HepG2 (cell line): ENCODE data around the gene MZF1. TPM values are rescaled to one million over a fixed set of nuclear protein-coding genes. Genes with fewer than 3 reads are reported as not detected.

Source experiments
- AKAP8 ChIP-seq: sonication (generic); formaldehyde crosslinking; IDR thresholded peaks from 2 replicates; pipeline ENCODE4 v1.5.1; 2020; ENCODE audit warnings: mild to moderate bottlenecking, missing genetic modification reagents
- CBFB ChIP-seq: sonication (generic); formaldehyde crosslinking; IDR thresholded peaks from 2 replicates; pipeline ENCODE4 v1.4.0; 2020; ENCODE audit warnings: missing genetic modification reagents
- CBX2 ChIP-seq, 2 experiments: fragments of 200-600 bp in 1 of 2; sonication (generic); formaldehyde crosslinking in 1 of 2; IDR thresholded peaks; 2 replicates each; pipeline versions ENCODE4 v1.7.0 to v1.8.1; 2018 to 2022; ENCODE audit warnings: low read depth in 2 of 2, low read length in 1 of 2, mild to moderate bottlenecking in 1 of 2, missing genetic modification reagents in 1 of 2
- EEA1 ChIP-seq: sonication (generic); formaldehyde crosslinking; IDR thresholded peaks from 2 replicates; pipeline ENCODE4 v1.5.1; 2020; ENCODE audit warnings: mild to moderate bottlenecking, missing genetic modification reagents, borderline replicate concordance
- GPN1 ChIP-seq: sonication (generic); formaldehyde crosslinking; IDR thresholded peaks from 2 replicates; pipeline ENCODE4 v1.5.1; 2020; ENCODE audit warnings: missing genetic modification reagents, borderline replicate concordance
- GTF2F1 ChIP-seq: fragments of 150-350 bp; IDR thresholded peaks from 2 replicates; pipeline ENCODE4 v1.6.1; 2014; ENCODE audit warnings: low read length
- HDAC2 ChIP-seq: sonication (generic); formaldehyde crosslinking; IDR thresholded peaks from 2 replicates; pipeline ENCODE4 v1.4.0; 2020; ENCODE audit warnings: missing genetic modification reagents
- MEIS1 ChIP-seq: sonication (generic); formaldehyde crosslinking; IDR thresholded peaks from 2 replicates; pipeline ENCODE4 v1.9.0; 2021; ENCODE audit warnings: mild to moderate bottlenecking, missing genetic modification reagents, moderate library complexity, borderline replicate concordance
- NFE2L2 ChIP-seq: fragments of 150-350 bp; IDR thresholded peaks from 2 replicates; pipeline ENCODE4 v1.6.1; 2014; ENCODE audit warnings: low read length
- PAWR ChIP-seq: sonication (generic); formaldehyde crosslinking; IDR thresholded peaks from 2 replicates; pipeline ENCODE4 v1.4.0; 2020; ENCODE audit warnings: missing genetic modification reagents, mild to moderate bottlenecking, borderline replicate concordance
- RXRB ChIP-seq: IDR thresholded peaks from 2 replicates; pipeline ENCODE4 v1.6.1; 2016; ENCODE audit warnings: borderline replicate concordance, missing genetic modification reagents, missing compliant biosample characterization
- SP4 ChIP-seq: sonication (generic); formaldehyde crosslinking; IDR thresholded peaks from 2 replicates; pipeline ENCODE4 v1.8.1; 2023; ENCODE audit warnings: mild to moderate bottlenecking, missing genetic modification reagents
- ZBTB38 ChIP-seq: sonication (generic); formaldehyde crosslinking; IDR thresholded peaks from 2 replicates; pipeline ENCODE4 v1.5.1; 2020; ENCODE audit warnings: mild to moderate bottlenecking, missing genetic modification reagents
- ZFP62 ChIP-seq: sonication (generic); formaldehyde crosslinking; IDR thresholded peaks from 2 replicates; pipeline ENCODE4 v1.4.0; 2020; ENCODE audit warnings: missing genetic modification reagents
- ZFY ChIP-seq: sonication (generic); formaldehyde crosslinking; IDR thresholded peaks from 2 replicates; pipeline ENCODE4 v1.4.0; 2020; ENCODE audit warnings: missing genetic modification reagents
- ZNF101 ChIP-seq: sonication (generic); formaldehyde crosslinking; IDR thresholded peaks from 2 replicates; pipeline ENCODE4 v1.4.0; 2020; ENCODE audit warnings: mild to moderate bottlenecking, low read depth, missing genetic modification reagents, borderline replicate concordance
- ZNF253 ChIP-seq: sonication (generic); formaldehyde crosslinking; IDR thresholded peaks from 2 replicates; pipeline ENCODE4 v1.8.0; 2022; ENCODE audit warnings: mild to moderate bottlenecking, missing genetic modification reagents, borderline replicate concordance
- ZNF446 ChIP-seq: sonication (generic); formaldehyde crosslinking; IDR thresholded peaks from 2 replicates; pipeline ENCODE4 v1.5.0; 2020; ENCODE audit warnings: mild to moderate bottlenecking, missing genetic modification reagents
- ZNF598 ChIP-seq: sonication (generic); formaldehyde crosslinking; IDR thresholded peaks from 2 replicates; pipeline ENCODE4 v1.5.1; 2020; ENCODE audit warnings: mild to moderate bottlenecking, missing genetic modification reagents, borderline replicate concordance
- ZNF616 ChIP-seq: sonication (generic); formaldehyde crosslinking; IDR thresholded peaks from 2 replicates; pipeline ENCODE4 v1.5.0; 2020; ENCODE audit warnings: low read depth, mild to moderate bottlenecking, missing genetic modification reagents
- ZNF691 ChIP-seq: sonication (generic); formaldehyde crosslinking; IDR thresholded peaks from 2 replicates; pipeline ENCODE4 v1.4.0; 2020; ENCODE audit warnings: missing genetic modification reagents, low read depth, mild to moderate bottlenecking, borderline replicate concordance
- ZNF816 ChIP-seq: sonication (generic); formaldehyde crosslinking; IDR thresholded peaks from 2 replicates; pipeline ENCODE4 v1.8.0; 2022; ENCODE audit warnings: missing genetic modification reagents, mild to moderate bottlenecking, borderline replicate concordance
- polyA plus RNA-seq, 8 experiments: library from polyadenylated mRNA; depleted of rRNA in 3 of 8; stranded (reverse) in 7 of 8; unstranded in 1 of 8; fragments of >200 nt; fragmentation: Illumina TruSeq in 4 of 8; extraction: Trizol in 4 of 8; gene quantifications; 2 replicates each; pipeline versions ENCODE4 v1.2.1 to v1.2.3, GENCODE V29; 2011 to 2016; ENCODE audit warnings: low read depth in 4 of 8, missing spikeins in 1 of 8, mixed read lengths in 1 of 8; ENCODE audit not compliant: insufficient read depth in 1 of 8
- total RNA-seq, 5 experiments: library from RNA; depleted of rRNA; stranded (reverse); fragments of >200 nt; fragmentation: Illumina TruSeq; extraction: Trizol; gene quantifications; 2 replicates each; pipeline ENCODE4 v1.2.3, GENCODE V29; 2016; ENCODE audit warnings: low read depth in 1 of 5
- TF ChIP-seq, protein P1 (sequence below): sonication (generic); formaldehyde crosslinking; IDR thresholded peaks from 2 replicates; pipeline ENCODE4 v1.8.0; 2022; ENCODE audit warnings: missing genetic modification reagents, mild to moderate bottlenecking, borderline replicate concordance

The MZF1 gene
- total and polyA plus RNA-seq, 2 of the 13 experiments (the other 11 are each of a cell fraction or from before 2014, with no cell fraction given) = 3.1 to 8.1 TPM

DNA sequence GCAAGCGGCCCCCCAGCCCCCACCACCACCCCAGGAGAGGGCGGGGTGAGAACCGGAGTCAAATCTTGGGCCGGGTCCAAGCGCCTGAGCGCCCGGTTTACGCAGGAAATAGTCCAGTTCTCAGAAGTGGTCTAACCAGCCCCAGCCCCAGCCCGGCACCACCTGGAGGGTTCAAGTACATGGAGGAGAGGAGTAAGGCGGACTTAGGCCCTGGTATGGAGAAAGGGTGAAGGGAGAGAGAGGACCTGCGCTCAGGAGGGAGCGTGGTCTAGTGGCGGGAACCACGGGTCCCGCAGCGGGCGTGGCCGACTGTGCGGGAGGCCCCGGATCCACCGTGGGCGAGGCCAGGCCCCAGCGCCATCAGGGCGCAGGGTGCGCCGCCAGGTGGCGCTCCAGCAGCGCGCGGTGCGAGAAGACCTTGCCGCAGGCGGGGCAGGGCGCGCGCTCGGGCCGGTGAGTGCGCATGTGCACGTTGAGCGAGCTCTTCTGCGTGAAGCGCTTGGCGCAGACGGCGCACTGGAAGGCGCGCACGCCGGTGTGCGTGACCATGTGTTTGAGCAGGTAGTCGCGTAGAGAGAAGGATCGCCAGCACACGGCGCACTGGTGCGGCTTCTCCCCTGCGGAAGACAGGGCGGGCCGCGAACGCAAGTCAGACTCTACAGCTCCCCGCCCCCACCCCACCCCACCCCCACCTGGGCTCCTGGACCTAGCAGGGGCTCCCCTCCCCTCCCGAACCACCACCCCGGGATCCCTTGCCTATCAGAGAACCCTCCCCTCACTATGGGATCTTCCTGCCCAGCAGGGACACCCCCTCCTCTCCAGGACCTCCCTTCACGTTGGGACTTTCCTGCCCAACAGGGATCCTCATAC, 59.2 kb downstream of the MZF1 start (continued):
- TF ChIP-seq ZNF691 (CRISPR knock-in tag) = peak; percentile 94
- TF ChIP-seq GPN1 (CRISPR knock-in tag) = peak; percentile 58; the same call in 1 of the 2 replicates
- TF ChIP-seq, protein P1, sequence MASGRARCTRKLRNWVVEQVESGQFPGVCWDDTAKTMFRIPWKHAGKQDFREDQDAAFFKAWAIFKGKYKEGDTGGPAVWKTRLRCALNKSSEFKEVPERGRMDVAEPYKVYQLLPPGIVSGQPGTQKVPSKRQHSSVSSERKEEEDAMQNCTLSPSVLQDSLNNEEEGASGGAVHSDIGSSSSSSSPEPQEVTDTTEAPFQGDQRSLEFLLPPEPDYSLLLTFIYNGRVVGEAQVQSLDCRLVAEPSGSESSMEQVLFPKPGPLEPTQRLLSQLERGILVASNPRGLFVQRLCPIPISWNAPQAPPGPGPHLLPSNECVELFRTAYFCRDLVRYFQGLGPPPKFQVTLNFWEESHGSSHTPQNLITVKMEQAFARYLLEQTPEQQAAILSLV (CRISPR knock-in tag) = 0 out of 2 replicates have a peak, but pooled peaks have one; percentile 12
- TF ChIP-seq ZNF101 (CRISPR knock-in tag) = no peak
- TF ChIP-seq ZFY = peak; percentile 89
- peak; percentile 79; the same call in 1 of the 2 replicates for TF ChIP-seq EEA1 (CRISPR knock-in tag)
- peak; percentile 69 for TF ChIP-seq ZNF616 (CRISPR knock-in tag)
- TF ChIP-seq ZBTB38 (CRISPR knock-in tag) = peak; percentile 84; the same call in 1 of the 2 replicates
- peak; percentile 62; the same call in 1 of the 2 replicates for TF ChIP-seq HDAC2 (CRISPR knock-in tag)
- TF ChIP-seq CBX2 (IDR thresholded peaks at IDR 0.05; ENCODE audit: low read depth, low read length) = no peak
- TF ChIP-seq CBX2 (CRISPR knock-in tag; IDR thresholded peaks at IDR 0.05; ENCODE audit: low read depth) = no peak
- TF ChIP-seq ZNF816 (CRISPR knock-in tag) = no peak
- no peak for TF ChIP-seq ZNF253
- TF ChIP-seq AKAP8 (CRISPR knock-in tag) = peak; percentile 99
- TF ChIP-seq GTF2F1 = no peak
- TF ChIP-seq ZFP62 (CRISPR knock-in tag) = peak; percentile 70; the same call in 1 of the 2 replicates
- 0 out of 2 replicates have a peak, but pooled peaks have one; percentile 34 for TF ChIP-seq MEIS1 (CRISPR knock-in tag)
- 0 out of 2 replicates have a peak, but pooled peaks have one; percentile 45 for TF ChIP-seq PAWR (CRISPR knock-in tag)
- TF ChIP-seq RXRB (CRISPR knock-in tag) = peak; percentile 45; the same call in 1 of the 2 replicates
- no peak for TF ChIP-seq NFE2L2
- peak; percentile 71 for TF ChIP-seq CBFB
- TF ChIP-seq SP4 = peak; percentile 87; the same call in 1 of the 2 replicates
- no peak for TF ChIP-seq ZNF446 (CRISPR knock-in tag)
- 0 out of 2 replicates have a peak, but pooled peaks have one; percentile 61 for TF ChIP-seq ZNF598 (CRISPR knock-in tag)
